GM12878 (cell line): Measurements from ENCODE around the gene ZNF296. TPM values are rescaled to one million over a fixed set of nuclear protein-coding genes. Genes with fewer than 3 reads are reported as not detected.
A peak's percentile ranks its signal among the peaks of the same experiment; 100 is the strongest.

Source experiments
- ASH2L ChIP-seq: fragments of 300-600, 200-600 bp; sonication (generic); IDR thresholded peaks from 2 replicates; pipeline ENCODE4 v1.6.1; 2017; ENCODE audit warnings: low read depth, mild to moderate bottlenecking, borderline replicate concordance
- CBFB ChIP-seq: IDR thresholded peaks from 2 replicates; pipeline ENCODE4 v1.6.1; 2016; ENCODE audit warnings: antibody characterized with exemption, low read depth
- CBX3 ChIP-seq: fragments of 200-600 bp; sonication (generic); IDR thresholded peaks from 2 replicates; pipeline ENCODE4 v1.6.1; 2016; ENCODE audit warnings: low read depth, borderline replicate concordance
- CHD1 ChIP-seq: IDR thresholded peaks from 2 replicates; pipeline ENCODE4 v1.6.1; 2012; ENCODE audit warnings: low read depth, low read length, improper control_type of control experiment
- CREB1 ChIP-seq: IDR thresholded peaks from 2 replicates; pipeline ENCODE4 v1.6.1; 2012; ENCODE audit warnings: low read depth, mild to moderate bottlenecking, inconsistent platforms
- CREM ChIP-seq: IDR thresholded peaks from 2 replicates; pipeline ENCODE4 v1.6.1; 2014; ENCODE audit warnings: antibody characterized with exemption, low read depth
- MYC ChIP-seq: IDR thresholded peaks from 2 replicates; pipeline ENCODE4 v1.6.1; 2011; ENCODE audit warnings: mild to moderate bottlenecking, low read length, moderate library complexity, inconsistent platforms; ENCODE audit not compliant: insufficient read depth, insufficient replicate concordance, insufficient read length, severe bottlenecking
- NRF1 ChIP-seq: conservative IDR thresholded peaks from 2 replicates; pipeline ENCODE4 v1.6.1; 2011; ENCODE audit warnings: mild to moderate bottlenecking, low read depth, low read length, improper control_type of control experiment
- RELA ChIP-seq: fragments of 450-650 bp; IDR thresholded peaks from 2 replicates; pipeline ENCODE4 v1.8.0; 2014; ENCODE audit warnings: borderline replicate concordance; ENCODE audit not compliant: partially characterized antibody
- SMAD1 ChIP-seq: fragments of 450-650 bp; IDR thresholded peaks from 2 replicates; pipeline ENCODE4 v1.6.1; 2018; ENCODE audit warnings: mild to moderate bottlenecking, low read depth; ENCODE audit not compliant: partially characterized antibody
- ZNF622 ChIP-seq: fragments of 450-650 bp; IDR thresholded peaks from 2 replicates; pipeline ENCODE4 v1.6.1; 2017; ENCODE audit warnings: mild to moderate bottlenecking, inconsistent platforms
- ZNF687 ChIP-seq: fragments of 450-650 bp; IDR thresholded peaks from 2 replicates; pipeline ENCODE4 v1.6.1; 2017; ENCODE audit warnings: mild to moderate bottlenecking, moderate library complexity
- polyA plus RNA-seq, 11 experiments: library from polyadenylated mRNA; depleted of rRNA in 4 of 11; unstranded in 6 of 11; stranded (reverse) in 5 of 11; fragments of >200 nt; fragmentation: Nextera tagmentation in 4 of 11; fragmentation: Illumina TruSeq in 1 of 11; extraction: Ambion mirVana in 4 of 11; extraction: Trizol in 1 of 11; gene quantifications; 1 replicate in 1 of 11; 2 replicates in 10 of 11; pipeline versions ENCODE4 v1.2.1 to v1.2.3, GENCODE V29; 2011 to 2016; ENCODE audit warnings: inconsistent platforms in 2 of 11, missing spikeins in 2 of 11, low read depth in 1 of 11
- total RNA-seq, 4 experiments: library from RNA; depleted of rRNA in 3 of 4; stranded (reverse); fragments of >200 nt in 3 of 4; fragmentation: Illumina TruSeq in 1 of 4; extraction: Trizol in 1 of 4; gene quantifications; 2 replicates each; pipeline versions ENCODE4 v1.2.1 to v1.2.3, GENCODE V29; 2013 to 2021
- TF ChIP-seq, protein P1 (sequence below): fragments of 450-650 bp; IDR thresholded peaks from 2 replicates; pipeline ENCODE4 v1.6.1; 2017; ENCODE audit warnings: mild to moderate bottlenecking
- TF ChIP-seq, protein P2 (sequence below): fragments of 450-650 bp; formaldehyde crosslinking; IDR thresholded peaks from 2 replicates; pipeline ENCODE4 v1.4.0; 2022; ENCODE audit warnings: mild to moderate bottlenecking, moderate library complexity
- TF ChIP-seq, protein P3 (sequence below): fragments of 450-650 bp; formaldehyde crosslinking; IDR thresholded peaks from 2 replicates; pipeline ENCODE4 v1.5.0; 2022; ENCODE audit warnings: mild to moderate bottlenecking, missing genetic modification characterization

ZNF296 gene
- total and polyA plus RNA-seq, 10 of the 15 experiments (the other 5 are each of a cell fraction or from before 2014, with no cell fraction given) = 0.44 to 23.6 (median 3.5) TPM; not detected in 1

GRCh38 chr19:45038931-45039893 is 37.1 kb downstream of the ZNF296 start, which contains the start of gene CLASRP (continued):
- TF ChIP-seq CHD1 = 0 out of 2 replicates have a peak, but pooled peaks have one; percentile 50
- no peak for TF ChIP-seq MYC
- no peak for TF ChIP-seq ASH2L
- TF ChIP-seq CBFB = no peak
- TF ChIP-seq NRF1 = no peak
- peak; percentile 50; the same call in 1 of the 2 replicates for TF ChIP-seq CREM
- TF ChIP-seq, protein P1, sequence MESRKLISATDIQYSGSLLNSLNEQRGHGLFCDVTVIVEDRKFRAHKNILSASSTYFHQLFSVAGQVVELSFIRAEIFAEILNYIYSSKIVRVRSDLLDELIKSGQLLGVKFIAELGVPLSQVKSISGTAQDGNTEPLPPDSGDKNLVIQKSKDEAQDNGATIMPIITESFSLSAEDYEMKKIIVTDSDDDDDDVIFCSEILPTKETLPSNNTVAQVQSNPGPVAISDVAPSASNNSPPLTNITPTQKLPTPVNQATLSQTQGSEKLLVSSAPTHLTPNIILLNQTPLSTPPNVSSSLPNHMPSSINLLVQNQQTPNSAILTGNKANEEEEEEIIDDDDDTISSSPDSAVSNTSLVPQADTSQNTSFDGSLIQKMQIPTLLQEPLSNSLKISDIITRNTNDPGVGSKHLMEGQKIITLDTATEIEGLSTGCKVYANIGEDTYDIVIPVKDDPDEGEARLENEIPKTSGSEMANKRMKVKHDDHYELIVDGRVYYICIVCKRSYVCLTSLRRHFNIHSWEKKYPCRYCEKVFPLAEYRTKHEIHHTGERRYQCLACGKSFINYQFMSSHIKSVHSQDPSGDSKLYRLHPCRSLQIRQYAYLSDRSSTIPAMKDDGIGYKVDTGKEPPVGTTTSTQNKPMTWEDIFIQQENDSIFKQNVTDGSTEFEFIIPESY = no peak
- no peak for TF ChIP-seq SMAD1
- TF ChIP-seq, protein P2, sequence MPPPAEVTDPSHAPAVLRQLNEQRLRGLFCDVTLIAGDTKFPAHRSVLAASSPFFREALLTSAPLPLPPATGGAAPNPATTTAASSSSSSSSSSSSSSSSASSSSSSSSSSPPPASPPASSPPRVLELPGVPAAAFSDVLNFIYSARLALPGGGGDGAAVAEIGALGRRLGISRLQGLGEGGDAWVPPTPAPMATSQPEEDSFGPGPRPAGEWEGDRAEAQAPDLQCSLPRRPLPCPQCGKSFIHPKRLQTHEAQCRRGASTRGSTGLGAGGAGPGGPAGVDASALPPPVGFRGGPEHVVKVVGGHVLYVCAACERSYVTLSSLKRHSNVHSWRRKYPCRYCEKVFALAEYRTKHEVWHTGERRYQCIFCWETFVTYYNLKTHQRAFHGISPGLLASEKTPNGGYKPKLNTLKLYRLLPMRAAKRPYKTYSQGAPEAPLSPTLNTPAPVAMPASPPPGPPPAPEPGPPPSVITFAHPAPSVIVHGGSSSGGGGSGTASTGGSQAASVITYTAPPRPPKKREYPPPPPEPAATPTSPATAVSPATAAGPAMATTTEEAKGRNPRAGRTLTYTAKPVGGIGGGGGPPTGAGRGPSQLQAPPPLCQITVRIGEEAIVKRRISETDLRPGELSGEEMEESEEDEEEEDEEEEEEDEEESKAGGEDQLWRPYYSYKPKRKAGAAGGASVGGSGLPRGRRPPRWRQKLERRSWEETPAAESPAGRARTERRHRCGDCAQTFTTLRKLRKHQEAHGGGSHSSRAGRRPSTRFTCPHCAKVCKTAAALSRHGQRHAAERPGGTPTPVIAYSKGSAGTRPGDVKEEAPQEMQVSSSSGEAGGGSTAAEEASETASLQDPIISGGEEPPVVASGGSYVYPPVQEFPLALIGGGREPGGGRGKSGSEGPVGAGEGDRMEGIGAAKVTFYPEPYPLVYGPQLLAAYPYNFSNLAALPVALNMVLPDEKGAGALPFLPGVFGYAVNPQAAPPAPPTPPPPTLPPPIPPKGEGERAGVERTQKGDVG (CRISPR knock-in tag) = no peak
- no peak for TF ChIP-seq ZNF687
- TF ChIP-seq RELA = peak; percentile 59
- no peak for TF ChIP-seq CBX3
- TF ChIP-seq, protein P3, sequence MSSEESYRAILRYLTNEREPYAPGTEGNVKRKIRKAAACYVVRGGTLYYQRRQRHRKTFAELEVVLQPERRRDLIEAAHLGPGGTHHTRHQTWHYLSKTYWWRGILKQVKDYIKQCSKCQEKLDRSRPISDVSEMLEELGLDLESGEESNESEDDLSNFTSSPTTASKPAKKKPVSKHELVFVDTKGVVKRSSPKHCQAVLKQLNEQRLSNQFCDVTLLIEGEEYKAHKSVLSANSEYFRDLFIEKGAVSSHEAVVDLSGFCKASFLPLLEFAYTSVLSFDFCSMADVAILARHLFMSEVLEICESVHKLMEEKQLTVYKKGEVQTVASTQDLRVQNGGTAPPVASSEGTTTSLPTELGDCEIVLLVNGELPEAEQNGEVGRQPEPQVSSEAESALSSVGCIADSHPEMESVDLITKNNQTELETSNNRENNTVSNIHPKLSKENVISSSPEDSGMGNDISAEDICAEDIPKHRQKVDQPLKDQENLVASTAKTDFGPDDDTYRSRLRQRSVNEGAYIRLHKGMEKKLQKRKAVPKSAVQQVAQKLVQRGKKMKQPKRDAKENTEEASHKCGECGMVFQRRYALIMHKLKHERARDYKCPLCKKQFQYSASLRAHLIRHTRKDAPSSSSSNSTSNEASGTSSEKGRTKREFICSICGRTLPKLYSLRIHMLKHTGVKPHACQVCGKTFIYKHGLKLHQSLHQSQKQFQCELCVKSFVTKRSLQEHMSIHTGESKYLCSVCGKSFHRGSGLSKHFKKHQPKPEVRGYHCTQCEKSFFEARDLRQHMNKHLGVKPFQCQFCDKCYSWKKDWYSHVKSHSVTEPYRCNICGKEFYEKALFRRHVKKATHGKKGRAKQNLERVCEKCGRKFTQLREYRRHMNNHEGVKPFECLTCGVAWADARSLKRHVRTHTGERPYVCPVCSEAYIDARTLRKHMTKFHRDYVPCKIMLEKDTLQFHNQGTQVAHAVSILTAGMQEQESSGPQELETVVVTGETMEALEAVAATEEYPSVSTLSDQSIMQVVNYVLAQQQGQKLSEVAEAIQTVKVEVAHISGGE = no peak
- TF ChIP-seq CREB1 = peak; percentile 76
- TF ChIP-seq ZNF622 = no peak
